NCI-H1694 (cell line): ENCODE results near the gene UVSSA.
A peak's percentile ranks its signal among the peaks of the same experiment; 100 is the strongest.

Experiments used
- DNase-seq: peaks from one replicate; lab custom pipeline; 2025; lab: John Stamatoyannopoulos, UW

Gene UVSSA

DNA sequence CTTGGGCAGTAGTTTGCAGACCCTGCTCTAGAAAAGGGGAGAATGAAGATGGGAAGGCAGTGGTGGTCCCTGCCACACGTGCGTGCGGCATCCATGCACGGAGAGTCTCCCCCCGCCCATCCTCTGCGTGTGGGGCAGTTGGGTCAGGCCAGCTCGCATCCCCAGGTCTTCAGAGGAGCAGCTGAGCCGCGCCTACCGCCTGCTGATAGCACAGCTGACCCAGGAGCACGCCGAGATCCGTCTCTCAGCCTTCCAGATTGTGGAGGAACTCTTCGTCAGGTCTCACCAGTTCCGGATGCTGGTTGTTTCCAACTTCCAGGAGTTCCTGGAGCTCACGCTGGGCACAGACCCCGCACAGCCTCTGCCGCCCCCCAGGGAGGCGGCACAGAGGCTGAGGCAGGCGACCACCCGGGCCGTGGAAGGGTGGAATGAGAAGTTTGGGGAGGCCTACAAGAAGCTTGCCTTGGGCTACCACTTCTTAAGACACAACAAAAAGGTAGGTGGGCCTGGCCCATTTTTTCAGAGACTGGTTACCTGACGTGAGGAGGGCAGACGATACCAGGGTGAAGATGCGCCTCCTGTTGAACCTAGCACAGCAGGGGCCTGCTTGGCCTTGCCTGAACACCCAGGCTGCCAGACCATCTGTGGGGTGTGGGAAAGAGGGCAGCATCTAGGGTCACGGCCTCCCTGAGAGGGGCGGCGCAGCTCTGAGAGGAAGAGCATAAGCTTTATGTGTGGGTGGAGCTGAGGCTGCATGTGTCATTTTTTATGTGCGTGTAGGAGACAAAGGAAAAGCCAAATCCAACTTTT is 2.6 kb downstream of the UVSSA start:
- no peak for DNase-seq

DNA sequence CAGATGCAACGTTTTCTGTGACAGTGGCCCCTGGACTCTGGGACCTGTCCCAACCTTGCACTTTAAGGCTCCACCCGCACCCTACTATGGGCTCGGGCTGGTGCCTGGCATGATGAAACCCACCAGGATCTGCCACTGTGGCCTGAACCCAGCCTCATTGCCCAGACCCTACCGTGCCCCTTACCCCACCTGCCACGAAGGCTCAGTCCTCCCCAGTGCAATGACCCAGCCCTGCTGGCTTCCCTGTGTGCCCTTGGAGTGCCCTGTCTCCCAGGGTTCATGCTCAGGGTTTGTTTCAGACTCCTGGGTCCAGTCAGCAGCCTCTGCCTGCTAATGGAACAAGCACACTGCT is 3.1 kb downstream of the UVSSA start:
- DNase-seq: no peak

DNA sequence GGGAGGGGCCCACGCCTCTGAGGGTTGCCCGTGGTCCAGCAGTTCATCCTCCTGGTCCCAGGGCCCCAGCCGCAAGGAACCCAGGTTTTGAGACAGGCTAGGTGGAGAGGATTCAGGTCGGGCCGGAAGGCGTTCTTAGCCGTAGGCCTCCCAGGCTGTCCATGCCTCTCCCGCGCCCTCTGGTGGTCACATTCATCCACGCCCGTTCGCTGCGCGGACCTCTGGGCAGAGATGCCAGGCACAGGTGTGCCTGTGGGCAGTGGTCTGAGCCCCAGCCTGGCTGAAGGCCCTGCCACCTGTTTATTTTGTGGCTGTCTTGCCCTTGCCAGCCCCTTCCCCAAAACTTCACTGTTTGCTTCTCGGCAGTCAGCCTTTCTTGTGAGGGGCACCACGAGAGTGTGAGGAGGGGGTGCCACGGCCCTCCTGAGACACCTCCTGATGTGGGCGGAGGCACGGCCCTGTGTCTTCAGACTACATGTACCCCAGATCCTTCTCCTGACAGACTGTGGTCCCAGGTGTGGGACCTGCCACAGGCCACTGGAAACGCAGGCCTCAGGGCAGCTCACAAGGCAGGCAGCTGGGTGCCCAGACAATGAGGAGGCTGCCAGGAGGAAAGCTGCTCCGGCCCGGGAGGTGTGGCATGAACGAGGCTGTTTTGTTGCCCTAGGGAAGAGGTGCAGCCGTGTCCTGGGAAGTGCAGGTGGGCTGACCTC is 5.0 kb downstream of the UVSSA start:
- DNase-seq: peak; percentile 17

GRCh38 chr4:1352567-1352900 is 5.5 kb downstream of the UVSSA start:
- DNase-seq: no peak

DNA sequence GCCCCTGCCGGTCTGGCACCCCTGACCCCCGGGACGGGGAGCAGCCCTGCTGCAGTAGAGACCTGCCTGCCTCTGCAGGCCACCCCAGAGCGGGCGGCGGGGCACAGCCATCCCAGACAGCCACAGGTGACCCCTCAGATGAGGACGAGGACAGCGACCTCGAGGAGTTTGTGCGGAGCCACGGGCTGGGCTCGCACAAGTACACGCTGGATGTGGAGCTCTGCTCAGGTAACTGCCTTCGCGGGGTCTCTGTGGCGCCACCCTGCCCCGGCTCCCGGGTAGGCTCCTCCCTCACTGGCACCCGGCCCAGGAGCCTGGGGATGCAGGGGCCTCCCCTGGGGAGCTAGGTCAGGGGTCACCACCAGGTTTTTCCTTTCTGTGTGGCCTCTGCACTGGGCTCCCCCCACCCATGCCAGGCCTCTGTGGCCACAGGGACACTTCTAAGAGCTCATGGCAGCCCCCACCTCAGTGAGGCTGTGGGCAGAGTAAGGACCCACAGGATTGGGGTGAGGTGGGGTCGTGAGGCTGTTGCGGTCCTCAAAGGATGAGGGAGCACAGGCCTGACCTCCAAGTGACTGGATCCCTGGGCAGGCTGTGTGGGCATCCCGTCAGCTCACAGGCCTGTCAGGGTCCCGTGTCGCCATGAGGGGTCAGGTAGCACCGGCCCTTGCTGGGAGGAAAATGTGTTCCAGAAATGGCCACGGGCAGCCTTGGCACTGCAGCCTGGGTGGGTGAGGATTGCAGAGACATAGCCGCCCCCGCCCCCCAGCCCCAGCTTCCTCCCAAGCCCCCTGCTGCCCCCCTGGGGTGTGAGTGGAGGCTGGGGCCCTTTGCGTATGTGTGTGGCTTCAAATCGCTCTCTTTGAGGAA is 6.4 kb downstream of the UVSSA start:
- DNase-seq: no peak

GRCh38 chr4:1354136-1354982 is 7.4 kb downstream of the UVSSA start:
- DNase-seq: no peak

DNA sequence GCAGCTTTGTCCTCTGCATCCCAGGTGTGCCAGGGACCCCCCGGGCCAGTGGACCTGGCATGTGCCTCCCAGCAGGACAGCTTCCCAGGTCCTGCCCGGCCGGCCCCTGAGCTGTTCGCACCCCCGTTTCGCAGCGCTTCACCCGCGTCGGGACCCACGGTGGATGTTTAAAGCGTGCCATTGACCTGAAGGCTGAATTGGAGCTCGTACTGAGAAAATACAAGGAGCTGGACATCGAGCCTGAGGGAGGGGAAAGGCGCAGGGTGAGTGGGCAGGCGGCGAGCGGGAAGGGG is 7.9 kb downstream of the UVSSA start:
- no peak for DNase-seq

- no peak for DNase-seq
Measured at GRCh38 chr4:1355378-1355777, 8.4 kb downstream of the UVSSA start.

GRCh38 chr4:1356181-1356998 is 9.4 kb downstream of the UVSSA start:
- DNase-seq: no peak

DNA sequence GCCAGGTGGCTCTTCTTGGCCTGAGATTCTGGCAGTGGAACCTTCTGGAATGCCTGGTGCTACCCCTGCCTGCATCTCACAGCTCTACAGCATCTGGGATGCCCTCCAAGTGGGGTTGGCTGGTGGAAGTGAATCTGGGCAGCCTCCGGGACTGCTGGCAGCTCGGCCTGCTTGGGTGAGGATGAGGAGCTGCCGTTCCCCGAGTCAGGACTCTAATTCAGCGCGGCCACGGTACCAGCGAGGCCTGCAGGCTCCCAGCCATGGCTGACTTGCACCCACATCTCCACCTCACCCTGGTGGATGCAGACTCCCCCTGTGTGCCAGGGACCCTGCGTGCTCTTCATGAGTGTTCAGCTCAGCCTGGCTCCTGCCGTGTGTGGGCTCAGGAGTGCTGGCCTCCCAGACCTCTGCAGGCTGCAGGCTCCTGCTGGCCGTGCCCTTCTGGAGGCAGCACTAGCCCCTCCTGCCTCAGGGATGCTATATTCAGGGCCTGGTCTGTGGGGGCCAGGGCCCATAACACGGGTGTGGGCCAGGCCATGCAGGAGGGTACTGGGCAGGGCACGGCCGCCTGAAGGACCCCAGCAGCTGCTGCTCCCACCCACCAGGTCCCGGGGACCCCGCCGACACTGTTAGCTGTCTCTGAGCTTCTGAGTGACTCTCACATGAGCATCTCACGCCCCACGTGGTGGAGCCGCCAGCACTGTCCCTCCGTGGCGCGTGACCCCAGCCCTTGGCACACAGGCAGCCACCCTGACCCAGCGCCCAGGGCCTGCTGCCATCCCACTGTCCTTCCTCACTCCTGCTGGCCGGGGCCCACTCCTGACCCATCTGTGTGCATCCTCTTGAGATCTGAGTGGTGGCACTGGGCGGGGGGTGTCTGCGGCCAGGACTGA is 10.6 kb downstream of the UVSSA start:
- no peak for DNase-seq

GRCh38 chr4:1358421-1359143 is 11.6 kb downstream of the UVSSA start:
- DNase-seq: no peak

- DNase-seq: no peak
Measured at GRCh38 chr4:1359144-1359501, 12.1 kb downstream of the UVSSA start.

- DNase-seq: no peak
Measured at GRCh38 chr4:1359976-1360375, 13.0 kb downstream of the UVSSA start.

GRCh38 chr4:1360423-1361283 is 13.6 kb downstream of the UVSSA start:
- DNase-seq: no peak

DNA sequence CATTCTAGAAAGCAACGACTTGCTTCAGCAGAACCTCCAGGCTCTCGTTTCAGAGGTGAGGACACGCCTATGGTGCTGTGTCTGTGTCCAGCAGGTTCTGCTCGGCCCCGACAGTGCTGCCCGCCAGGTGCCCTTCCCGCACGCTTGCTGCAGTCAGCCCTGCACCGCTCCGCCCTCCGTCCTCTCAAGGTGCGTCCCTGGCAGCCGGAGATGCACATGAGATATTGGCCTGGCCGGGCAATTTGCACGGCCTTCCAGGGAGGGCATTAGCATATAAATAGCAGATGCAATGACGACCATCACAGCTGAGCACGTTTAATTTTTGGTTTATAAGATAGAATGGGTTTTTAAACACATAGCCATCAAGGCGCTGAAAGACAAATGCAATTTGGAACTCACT is 14.4 kb downstream of the UVSSA start:
- DNase-seq: no peak

GRCh38 chr4:1362046-1362445 is 15.0 kb downstream of the UVSSA start:
- DNase-seq: no peak

- no peak for DNase-seq
Measured at GRCh38 chr4:1362521-1362920, 15.5 kb downstream of the UVSSA start.

- no peak for DNase-seq
Measured at GRCh38 chr4:1363513-1363912, 16.5 kb downstream of the UVSSA start.

- no peak for DNase-seq
Measured at GRCh38 chr4:1364217-1364616, 17.2 kb downstream of the UVSSA start.
